HG03342 (cell line): ENCODE data around the gene ATG4C.

Experiments
- ATAC-seq: cut with Tn5 transposase; IDR thresholded peaks from one replicate; pipeline ENCODE4 v1.9.1; 2021; ENCODE audit warnings: mild to moderate bottlenecking, moderate library complexity; ENCODE audit not compliant: unreplicated experiment

ATG4C gene

DNA sequence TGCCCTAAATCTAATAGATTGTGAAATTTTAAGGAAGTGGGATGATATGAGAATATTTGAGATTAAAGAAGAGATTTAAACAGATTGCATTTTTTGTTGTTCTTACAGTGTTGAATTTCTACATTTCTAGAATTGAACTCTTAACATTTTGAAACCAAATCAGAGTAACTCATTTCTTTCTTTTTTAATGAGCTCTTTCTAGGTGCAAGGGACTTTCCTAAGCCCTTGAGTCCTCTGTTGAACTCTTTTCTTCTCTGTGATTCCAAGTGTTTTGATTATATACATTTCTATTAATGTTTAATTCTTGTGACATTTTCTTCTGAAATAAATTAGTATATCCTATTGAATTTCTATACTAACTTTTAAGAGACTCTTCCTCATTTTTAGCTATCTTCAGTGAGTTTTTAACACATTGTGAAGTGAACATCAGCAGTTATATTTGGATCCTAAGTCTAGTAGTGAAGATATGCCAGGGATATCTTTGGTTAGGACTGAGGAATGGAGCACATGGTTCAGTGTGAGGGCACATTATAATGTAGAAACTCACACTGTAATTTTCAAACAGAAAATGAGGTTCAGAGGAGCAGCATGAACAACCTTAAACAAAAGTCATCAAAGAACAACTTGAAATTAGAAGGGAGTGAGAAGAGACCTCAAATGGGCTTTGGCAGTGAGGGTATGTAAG is 53.1 kb downstream of the ATG4C start:
- ATAC-seq: no peak

DNA sequence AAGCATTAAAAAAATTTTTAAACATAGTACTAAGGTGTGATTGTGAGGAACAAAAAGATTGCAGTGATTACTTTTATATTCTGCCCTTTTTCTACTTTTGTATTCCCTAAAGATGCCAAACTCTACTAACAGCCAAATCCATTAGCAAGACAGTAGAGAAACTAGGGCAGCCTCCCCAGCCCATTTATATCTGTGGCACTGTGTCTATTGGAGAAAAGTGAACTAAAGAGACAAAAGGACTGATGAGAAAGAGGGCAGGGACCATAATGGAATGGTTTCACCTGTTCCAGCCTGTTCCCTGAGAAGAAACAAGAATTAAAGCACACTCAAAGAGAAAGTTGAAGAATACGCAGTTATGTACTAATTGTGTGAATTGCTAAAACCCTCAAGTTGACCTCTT is 56.6 kb downstream of the ATG4C start:
- ATAC-seq: no peak

DNA sequence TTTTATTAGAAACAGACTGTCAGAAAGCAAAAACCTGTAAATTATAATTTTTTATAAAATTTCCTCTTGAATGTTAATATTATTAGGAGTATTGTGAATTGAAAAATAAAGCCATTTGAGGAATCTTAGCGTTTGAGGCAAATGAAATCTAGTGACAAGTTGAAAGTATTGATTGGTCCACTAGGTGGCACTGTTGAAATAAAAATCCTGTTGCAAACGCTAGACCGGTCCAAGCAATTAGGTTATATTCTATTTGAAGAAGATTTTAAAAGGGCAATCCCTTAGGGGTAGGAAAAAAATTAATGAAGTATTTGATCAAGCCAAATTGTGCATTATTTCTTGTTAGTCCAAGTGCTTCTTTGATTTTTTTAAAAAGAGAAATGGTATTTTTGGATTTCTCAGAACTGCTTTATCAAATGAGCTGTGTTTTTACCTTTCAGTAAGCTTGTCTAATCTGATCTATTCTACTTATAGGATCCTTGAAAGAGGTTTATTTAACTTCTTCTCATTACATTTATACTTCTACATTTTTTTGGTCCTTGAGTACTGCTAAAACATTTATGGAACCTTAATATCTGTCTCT is 57.7 kb downstream of the ATG4C start:
- peak; percentile 64 for ATAC-seq

DNA sequence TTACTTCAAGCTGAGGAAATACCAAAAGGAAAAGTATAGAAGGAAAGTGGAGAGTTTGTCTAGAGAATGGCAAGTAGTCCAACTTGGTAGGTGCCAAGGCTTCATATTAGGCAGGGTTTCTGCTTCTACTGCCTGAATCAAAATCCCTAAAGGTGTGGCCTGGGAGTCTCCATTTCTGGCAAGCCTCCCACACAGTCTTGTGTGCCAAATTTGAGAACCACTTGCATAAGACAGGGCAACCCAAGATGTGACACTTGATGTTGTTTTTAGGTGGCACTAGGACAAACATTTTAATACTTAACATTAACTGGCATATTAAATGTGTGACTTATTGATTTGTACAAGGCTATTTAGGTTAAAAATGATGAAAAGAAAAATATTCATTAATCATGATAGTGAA is 60.1 kb downstream of the ATG4C start:
- no peak for ATAC-seq

DNA sequence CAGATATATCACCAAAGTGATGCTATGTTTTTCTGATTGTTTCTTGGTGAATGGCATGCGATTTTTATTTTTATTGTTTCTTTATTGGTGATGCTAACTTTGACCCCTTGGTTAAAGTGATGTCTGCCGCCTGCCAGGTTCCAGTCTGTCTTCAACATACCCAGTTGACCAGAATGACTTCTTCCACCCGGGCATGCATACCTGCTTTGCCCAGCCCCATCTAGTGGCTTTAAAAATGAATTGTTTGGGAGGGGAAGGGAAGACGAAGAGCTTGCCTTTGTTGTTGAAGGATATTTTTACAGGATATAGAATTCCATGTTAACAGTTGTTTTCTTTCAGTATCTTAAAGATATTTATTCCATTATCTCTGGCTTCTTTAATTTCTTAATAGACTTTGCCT is 65.1 kb downstream of the ATG4C start:
- no peak for ATAC-seq

DNA sequence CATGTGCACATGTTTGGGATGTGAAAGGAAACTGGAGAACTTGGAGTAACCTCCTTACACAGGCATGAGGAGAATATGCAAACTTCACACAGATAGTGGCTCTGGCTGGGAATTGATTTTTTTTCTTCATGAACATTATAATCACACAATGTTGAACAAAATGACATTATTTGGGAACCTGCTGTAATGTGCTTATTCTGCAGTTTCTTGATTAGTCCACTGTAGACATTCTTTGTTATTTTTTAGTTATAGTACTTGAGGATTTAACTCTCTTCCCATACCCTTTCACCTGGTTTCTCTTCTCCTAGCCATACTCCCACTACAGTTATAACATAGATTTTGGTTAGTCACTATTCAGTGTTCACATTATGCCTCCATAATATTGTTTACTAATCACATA is 68.3 kb downstream of the ATG4C start:
- ATAC-seq: no peak

DNA sequence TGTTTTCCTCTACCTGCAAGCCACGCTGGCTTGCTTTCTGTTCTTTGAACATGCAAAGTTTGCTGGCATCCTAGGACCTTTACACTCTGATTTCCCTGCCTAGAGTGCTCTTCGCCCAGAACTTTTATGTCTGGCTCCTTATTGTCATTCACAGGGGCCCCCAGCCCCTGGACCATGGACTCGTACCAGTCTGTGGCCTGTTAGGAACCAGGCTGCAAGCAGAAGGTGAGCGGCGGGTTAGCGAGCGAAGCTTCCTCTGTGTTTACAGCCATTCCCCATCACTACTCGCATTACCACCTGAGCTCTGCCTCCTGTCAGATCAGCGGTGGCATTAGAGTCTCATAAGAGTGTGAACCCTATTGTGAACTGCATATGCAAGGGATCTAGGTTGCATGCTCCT is 73.0 kb downstream of the ATG4C start:
- no peak for ATAC-seq

DNA sequence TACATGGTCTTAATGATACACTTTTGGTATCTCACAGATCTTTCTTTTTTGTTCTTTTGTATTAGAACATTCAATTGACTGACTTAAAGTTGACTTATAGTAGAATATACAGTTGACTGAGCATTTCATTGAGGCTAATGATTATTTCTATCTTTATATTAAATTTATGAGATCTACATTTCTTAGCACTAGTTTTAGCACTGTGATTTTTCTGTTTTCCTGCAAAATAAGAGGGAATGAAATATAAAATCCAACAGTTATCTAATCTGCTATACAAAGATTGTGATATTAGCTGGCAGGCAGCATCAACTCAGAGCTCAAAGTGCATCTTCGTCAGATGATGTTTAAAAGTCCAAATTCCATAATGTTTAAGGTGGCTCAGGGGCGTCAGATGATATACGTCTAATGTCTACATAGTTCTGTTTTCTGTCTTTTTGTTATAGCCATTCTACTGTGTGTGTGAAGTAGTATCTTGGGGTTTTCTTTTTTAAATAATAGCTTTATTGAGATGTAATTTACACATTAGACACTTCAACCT is 85.4 kb downstream of the ATG4C start:
- no peak for ATAC-seq

DNA sequence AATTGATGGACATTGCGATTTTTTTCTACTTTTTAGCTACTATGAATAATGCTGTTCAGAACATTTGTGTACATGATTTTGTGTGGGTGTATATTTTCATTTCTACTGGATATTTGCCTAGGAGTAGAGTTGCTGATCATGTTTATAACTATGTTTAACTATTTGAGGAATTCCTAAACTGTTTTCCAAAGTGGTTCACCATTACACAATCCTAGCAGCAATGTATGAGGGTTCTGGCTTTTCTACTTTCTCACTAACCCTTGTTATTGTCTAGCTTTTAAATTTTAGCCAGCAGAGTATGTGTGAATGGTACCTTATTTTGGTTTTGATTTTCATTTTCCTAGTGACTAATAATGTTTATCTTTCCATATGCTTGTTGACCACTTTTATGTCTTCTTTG is 86.2 kb downstream of the ATG4C start:
- ATAC-seq: no peak

DNA sequence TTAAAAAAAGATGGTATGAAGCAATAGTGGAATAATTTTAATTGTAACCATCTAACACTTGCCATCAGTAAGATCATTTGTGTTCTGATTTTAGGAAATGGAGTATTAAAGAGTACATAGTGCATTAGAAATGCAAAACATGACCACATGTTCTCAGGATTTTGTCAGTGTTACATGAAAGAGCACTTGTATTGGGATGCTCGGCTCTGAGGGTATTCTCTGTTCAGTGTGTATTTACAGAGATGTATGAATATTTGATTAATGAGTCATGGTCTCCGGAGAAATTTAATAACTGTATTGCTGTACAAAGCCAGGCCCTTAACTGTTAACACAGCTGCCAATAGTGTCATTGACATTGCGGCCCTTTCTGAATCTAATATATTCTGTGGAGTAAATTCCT is 91.7 kb downstream of the ATG4C start:
- no peak for ATAC-seq

DNA sequence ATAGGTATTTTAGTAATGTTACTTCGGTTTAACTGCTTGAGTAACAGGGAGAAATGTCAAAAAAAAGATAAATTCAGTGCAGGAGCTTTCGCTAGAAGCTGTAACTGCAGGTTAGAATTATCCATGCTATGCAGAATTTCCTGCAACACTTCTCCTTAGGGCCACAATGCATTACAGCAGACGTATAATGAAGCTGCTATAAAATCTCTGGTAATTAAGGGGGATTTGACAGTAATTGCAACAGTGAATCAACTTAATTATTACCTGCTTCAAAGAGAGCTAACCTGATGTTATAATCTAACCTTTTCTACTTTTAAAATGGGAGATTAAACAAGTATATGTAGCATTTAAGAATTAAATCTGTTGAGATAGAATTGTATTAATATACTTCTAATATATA is 92.6 kb downstream of the ATG4C start:
- no peak for ATAC-seq

DNA sequence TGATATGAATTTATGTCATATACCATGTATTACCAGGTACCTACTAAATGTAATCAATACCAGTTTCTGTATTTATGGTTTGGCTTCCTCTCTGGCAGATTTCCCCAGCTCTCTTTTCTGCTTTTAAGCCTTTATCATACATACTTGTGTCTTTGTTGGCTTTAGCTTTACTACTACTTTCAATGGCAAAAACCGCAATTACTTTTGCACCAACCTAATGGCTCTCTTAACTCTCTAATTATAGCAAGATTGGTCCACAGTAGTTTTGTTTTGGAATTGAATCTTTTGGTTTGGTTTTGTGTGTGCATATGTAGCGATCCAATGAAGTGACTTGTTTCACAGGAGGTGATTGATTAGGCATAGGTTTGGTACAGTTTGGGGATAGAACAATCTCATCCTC is 93.6 kb downstream of the ATG4C start:
- ATAC-seq: no peak

DNA sequence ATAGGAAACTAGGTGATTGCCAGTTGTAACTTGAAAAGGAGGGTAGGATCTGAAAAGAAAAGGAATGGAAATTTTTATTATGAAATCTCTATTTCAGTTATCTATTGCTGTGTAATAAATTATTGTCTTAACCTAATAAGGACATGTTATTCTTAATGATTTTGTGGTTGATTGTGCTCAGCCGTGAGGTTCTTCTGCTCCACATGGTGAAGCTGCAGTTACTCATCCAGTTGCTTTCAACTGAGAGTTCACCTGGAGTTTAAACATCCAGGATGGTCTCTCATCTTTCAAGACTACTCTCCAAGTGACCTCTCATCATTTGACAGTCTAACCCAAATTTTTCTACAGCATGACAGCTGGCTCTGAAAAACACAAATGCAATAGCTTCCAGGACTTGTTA is 96.0 kb downstream of the ATG4C start:
- ATAC-seq: no peak

DNA sequence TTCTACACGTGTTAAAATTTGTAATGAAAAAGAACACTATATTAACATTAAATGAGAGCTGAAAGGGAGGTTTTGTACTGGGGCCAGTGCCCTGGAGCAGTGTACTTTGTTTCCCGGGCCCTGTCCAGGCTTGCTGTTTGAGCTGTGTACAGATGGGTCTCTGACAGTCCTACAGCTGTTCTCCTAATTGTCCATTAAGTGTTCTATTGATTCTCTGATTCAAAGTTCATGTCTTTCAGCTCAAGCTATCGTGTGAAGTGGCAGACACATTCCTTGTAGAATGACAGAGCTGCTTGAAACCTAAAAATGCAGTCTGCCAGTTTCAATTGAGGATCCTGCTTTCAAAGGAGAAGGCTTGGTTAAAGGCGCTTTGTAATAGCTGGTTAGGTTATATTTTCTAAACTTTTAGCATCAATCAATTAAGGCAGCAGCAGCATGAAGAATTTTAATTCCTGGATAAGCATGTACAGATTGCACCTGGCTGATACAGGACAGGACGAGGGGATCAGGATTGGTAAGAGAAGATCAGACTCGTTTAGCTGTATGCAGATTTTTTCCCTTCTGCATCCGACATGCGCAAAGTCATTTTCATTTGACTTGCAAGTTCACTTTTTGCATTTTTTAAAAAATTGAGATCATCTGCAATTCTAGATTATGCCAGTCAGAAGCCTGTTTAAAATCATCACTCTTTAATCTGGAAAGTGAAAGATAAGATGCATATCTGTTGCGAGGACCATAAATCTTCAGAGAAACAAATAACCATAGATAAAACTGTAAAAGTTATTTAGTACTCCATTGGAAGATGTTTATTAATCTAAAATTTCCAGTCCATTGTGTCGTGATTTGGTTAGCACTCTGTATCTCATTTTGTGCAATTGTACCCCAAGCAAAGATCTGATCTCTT is 98.5 kb downstream of the ATG4C start:
- no peak for ATAC-seq

DNA sequence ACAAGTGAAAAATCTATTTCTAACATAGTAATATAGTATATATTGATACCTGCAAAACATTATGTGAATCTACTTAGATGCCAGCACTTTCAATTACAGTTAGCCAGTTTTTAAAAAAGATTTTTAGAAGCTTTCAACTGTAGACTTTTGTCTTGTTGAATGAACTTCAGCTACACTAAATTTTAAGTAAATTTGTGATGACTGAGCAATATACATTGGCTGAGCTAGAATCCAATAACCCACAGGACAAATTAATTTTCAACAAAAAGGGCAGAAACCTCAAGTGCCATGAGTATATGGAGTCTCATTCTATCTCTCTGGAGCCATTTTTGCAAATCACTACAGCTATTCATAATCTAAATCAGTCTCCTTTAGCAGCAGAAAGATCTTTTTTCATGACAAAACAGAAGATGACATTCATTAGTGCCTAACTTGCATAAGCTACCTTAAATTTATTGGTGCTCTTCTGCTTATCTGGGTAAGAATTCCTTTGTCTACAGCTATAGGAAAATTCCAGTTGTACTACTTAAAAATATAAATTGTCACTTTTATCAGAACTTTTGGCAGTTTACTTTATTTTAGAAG is 100.3 kb downstream of the ATG4C start:
- no peak for ATAC-seq

DNA sequence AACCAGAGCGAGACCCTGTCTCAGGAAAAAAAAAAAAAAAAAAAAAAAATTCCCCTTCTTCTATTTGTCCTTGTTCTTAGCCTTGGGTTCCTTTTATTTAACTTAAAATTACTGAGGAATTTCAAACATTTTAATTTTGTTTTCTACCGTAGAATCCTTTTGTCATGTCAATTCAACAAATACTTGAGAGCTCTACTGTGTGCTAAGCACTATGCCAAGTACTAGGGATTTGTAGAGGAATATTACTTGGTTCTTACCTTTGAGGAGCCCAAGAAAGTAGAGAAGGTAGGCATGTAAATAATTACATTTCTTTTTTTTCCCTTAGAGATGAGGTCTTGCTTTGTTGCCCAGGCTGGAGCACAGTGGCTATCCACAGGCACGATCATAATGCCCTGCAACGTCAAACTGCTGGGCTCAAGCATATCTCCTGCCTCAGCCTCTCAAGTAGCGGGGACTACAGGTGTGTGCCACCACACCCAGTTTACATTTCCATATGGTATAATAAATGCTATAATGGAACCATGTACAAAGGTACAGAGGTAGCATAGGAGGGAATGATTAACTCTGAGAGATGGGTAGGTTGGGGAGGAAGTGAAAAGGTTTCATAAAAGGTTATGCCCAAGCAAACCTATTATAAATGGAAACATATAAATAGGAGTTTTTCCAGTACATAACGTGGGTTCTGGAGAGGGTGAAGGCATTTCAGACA is 104.0 kb downstream of the ATG4C start:
- no peak for ATAC-seq

DNA sequence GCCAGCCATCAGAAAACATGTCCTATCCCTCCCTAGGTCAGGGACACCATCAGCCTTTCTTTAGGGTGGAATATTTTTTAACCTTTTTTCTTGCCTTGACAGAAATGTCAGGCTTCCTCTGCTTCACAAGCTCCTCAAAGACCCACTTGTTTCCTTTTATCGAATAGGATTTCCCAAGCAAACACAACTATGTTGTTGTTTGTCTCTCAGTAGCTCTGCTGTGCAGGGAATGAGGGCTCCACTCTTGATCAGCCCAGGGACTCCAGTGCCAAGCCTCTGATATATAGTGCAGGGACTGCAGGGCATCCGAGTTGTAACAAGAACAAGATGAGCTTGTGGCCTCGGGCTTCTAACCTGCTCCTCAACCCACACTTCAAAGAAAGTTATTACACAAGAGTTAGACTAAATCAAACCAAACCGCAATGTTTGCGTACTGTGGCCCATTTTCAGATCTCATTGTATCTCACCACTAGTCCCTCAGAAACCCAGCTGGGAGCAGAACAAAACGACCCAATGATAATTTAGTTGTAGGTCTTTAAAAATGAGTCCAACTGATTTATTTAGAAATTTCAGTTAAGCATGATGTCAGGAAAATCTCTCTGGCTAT is 108.1 kb downstream of the ATG4C start:
- ATAC-seq: no peak

DNA sequence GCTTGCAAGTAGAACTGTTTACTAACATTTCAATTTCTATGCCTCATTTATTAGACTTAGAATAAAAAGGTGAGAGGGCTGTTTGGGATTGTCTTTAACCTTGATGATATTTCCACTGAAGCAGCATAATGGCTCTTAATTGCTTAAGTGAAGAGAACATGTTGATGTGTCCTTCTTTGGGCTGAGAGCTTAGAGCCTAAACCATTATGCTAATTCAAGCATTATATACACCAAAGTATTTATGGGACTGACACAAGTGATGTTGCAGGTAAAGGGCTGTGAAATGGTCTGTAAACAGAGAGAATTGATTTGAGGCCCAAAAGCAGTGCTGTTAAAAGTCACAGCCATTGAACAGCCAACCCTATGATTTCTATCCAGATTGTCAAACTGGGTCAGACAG is 113.9 kb downstream of the ATG4C start:
- ATAC-seq: no peak

DNA sequence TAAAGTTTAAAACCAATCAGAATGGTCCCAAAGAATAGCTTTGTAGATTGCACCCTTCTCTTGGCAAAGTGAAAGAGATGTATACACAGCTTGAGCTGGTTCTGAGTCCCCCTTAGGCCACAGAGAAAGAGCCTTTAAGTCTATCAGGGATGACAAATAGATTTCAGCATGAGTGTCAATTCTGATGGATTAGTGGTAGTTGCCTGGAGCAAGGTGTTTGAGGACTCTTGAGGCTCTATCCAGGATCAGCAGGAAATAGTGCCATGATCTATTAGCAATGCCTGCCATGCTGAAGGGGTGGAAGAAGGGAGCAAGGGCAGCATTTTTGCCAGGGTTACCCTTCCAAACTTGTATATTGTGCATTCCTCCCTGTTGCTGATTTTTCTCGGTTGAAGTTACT is 116.6 kb downstream of the ATG4C start:
- ATAC-seq: no peak

DNA sequence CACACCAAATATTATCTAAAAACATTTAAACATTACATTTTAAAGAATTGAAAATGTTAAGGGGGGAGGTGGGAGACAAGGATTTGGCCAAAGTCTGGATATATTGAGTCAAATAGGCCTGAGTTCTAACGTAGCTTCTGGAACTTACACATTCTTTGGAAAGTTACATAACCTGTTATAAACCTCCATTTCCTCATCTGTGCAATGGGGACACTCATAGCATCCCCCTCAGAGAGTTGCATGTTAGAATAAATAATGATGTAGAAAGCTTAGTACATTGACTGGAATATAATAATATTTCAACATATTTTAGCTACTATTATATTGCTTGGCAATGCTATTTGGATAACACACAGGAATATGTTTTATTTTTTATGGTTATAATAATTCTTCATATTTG is 117.7 kb downstream of the ATG4C start:
- no peak for ATAC-seq
